OCI-LY3 (cell line): Measurements from ENCODE around the gene WNT7B.

Experiments used
- H2AFZ ChIP-seq: fragments of 200-600, 300-600 bp; shearing (Covaris generic); 2 replicates; pipeline ENCODE4 v1.6.0; 2014; ENCODE audit warnings: antibody characterized with exemption, low read depth, low read length
- H3K27ac ChIP-seq: fragments of 200-600, 300-600 bp; sonication (generic); 2 replicates; pipeline ENCODE4 v1.5.1; 2014; ENCODE audit warnings: mild to moderate bottlenecking, low read length, moderate library complexity, mixed read lengths
- H3K27me3 ChIP-seq: fragments of 200-600, 300-600 bp; sonication (generic); 2 replicates; pipeline ENCODE4 v1.6.1; 2014; ENCODE audit warnings: low read depth, low read length, mixed read lengths
- H3K36me3 ChIP-seq: fragments of 200-600, 300-600 bp; sonication (generic); replicated peaks from 2 replicates; pipeline ENCODE3; 2014; ENCODE audit warnings: low read depth, low read length, mixed read lengths
- H3K4me1 ChIP-seq: fragments of 300-600, 200-600 bp; sonication (generic); 2 replicates; pipeline ENCODE4 v1.6.1; 2014; ENCODE audit warnings: low read length, mixed read lengths
- H3K4me2 ChIP-seq: fragments of 200-600, 300-600 bp; sonication (generic); 2 replicates; pipeline ENCODE4 v1.6.1; 2014; ENCODE audit warnings: low read length, mixed read lengths
- H3K4me3 ChIP-seq: fragments of 300-600, 200-600 bp; sonication (generic); 2 replicates; pipeline ENCODE4 v1.5.1; 2014; ENCODE audit warnings: antibody characterized with exemption, mild to moderate bottlenecking, low read length, moderate library complexity
- H3K79me2 ChIP-seq: fragments of 300-600, 200-600 bp; shearing (Covaris generic); 2 replicates; pipeline ENCODE4 v1.6.1; 2014; ENCODE audit warnings: mild to moderate bottlenecking, low read length, mixed read lengths
- H3K9ac ChIP-seq: fragments of 300-600, 200-600 bp; shearing (Covaris generic); 2 replicates; pipeline ENCODE4 v1.6.0; 2014; ENCODE audit warnings: mild to moderate bottlenecking, low read length, moderate library complexity
- H3K9me3 ChIP-seq: fragments of 200-600, 300-600 bp; shearing (Covaris generic); 2 replicates; pipeline ENCODE4 v1.6.1; 2014; ENCODE audit warnings: low read length, mixed read lengths; ENCODE audit not compliant: insufficient read depth
- H4K20me1 ChIP-seq: fragments of 200-600, 300-600 bp; sonication (generic); 2 replicates; pipeline ENCODE4 v1.6.1; 2016; ENCODE audit warnings: low read length, mixed read lengths; ENCODE audit not compliant: insufficient read depth
- EZH2phosphoT487 ChIP-seq: fragments of 200-600 bp; shearing (Covaris generic); IDR thresholded peaks from 2 replicates; pipeline ENCODE4 v1.6.1; 2018; ENCODE audit warnings: antibody characterized with exemption, mixed run types, low read depth
- TF ChIP-seq, protein P1 (sequence below): fragments of 200-600, 300-600 bp; sonication (generic); IDR thresholded peaks from 2 replicates; pipeline ENCODE4 v1.5.1; 2014; ENCODE audit warnings: antibody characterized with exemption, low read length, low read depth

Gene WNT7B

GRCh38 chr22:46012881-46013281 is 35.9 kb upstream of the WNT7B start:
- H3K4me3 ChIP-seq, result peak overlapping the region; percentile 77
- H3K4me1 ChIP-seq, result peaks cover 5% of the 10 kb centered on the region; the same call in 1 of the 2 replicates
- H3K27me3 ChIP-seq, result no peaks in the 10 kb centered on the region
- peak overlapping the region; percentile 83 for H3K4me2 ChIP-seq
- no peaks in the 10 kb centered on the region for H4K20me1 ChIP-seq
- peak overlapping the region; percentile 74 for H3K9ac ChIP-seq
- no peaks in the 10 kb centered on the region for H3K9me3 ChIP-seq
- H3K36me3 ChIP-seq, result no peaks in the 10 kb centered on the region
- peak overlapping the region; percentile 36 for H3K27ac ChIP-seq
- H2AFZ ChIP-seq, result 0 out of 2 replicates have a peak overlapping the region, but pooled peaks have one; percentile 19
- no peaks in the 10 kb centered on the region for H3K79me2 ChIP-seq
- TF ChIP-seq, protein P1, sequence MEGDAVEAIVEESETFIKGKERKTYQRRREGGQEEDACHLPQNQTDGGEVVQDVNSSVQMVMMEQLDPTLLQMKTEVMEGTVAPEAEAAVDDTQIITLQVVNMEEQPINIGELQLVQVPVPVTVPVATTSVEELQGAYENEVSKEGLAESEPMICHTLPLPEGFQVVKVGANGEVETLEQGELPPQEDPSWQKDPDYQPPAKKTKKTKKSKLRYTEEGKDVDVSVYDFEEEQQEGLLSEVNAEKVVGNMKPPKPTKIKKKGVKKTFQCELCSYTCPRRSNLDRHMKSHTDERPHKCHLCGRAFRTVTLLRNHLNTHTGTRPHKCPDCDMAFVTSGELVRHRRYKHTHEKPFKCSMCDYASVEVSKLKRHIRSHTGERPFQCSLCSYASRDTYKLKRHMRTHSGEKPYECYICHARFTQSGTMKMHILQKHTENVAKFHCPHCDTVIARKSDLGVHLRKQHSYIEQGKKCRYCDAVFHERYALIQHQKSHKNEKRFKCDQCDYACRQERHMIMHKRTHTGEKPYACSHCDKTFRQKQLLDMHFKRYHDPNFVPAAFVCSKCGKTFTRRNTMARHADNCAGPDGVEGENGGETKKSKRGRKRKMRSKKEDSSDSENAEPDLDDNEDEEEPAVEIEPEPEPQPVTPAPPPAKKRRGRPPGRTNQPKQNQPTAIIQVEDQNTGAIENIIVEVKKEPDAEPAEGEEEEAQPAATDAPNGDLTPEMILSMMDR, result no peak
- TF ChIP-seq EZH2phosphoT487, result no peak

- TF ChIP-seq, protein P1, result no peak
- no peak for TF ChIP-seq EZH2phosphoT487
- no peak overlapping the region for H3K4me3 ChIP-seq
These were observed 35.4 kb upstream of the WNT7B start for GRCh38 chr22:46012182-46012880.

GRCh38 chr22:46011627-46012181 is 34.7 kb upstream of the WNT7B start:
- H3K4me3 ChIP-seq, result no peak overlapping the region
- no peaks in the 10 kb centered on the region for H3K36me3 ChIP-seq
- TF ChIP-seq, protein P1, result no peak
- peaks cover 13% of the 10 kb centered on the region for H3K4me1 ChIP-seq
- no peaks in the 10 kb centered on the region for H4K20me1 ChIP-seq
- no peaks in the 10 kb centered on the region for H3K27me3 ChIP-seq
- H3K9me3 ChIP-seq, result no peaks in the 10 kb centered on the region
- H2AFZ ChIP-seq, result no peak overlapping the region
- no peak overlapping the region for H3K4me2 ChIP-seq
- no peak overlapping the region for H3K27ac ChIP-seq
- no peaks in the 10 kb centered on the region for H3K79me2 ChIP-seq
- no peak overlapping the region for H3K9ac ChIP-seq

More at GRCh38 chr22:46012182-46012880, 35.4 kb upstream of the WNT7B start:
- H3K27me3 ChIP-seq, result no peaks in the 10 kb centered on the region
- no peak overlapping the region for H2AFZ ChIP-seq
- H3K9me3 ChIP-seq, result no peaks in the 10 kb centered on the region
- no peaks in the 10 kb centered on the region for H3K79me2 ChIP-seq
- H3K36me3 ChIP-seq, result no peaks in the 10 kb centered on the region
- H3K9ac ChIP-seq, result no peak overlapping the region
- H3K27ac ChIP-seq, result no peak overlapping the region
- peaks cover 7% of the 10 kb centered on the region for H3K4me1 ChIP-seq
- H3K4me2 ChIP-seq, result no peak overlapping the region
- no peaks in the 10 kb centered on the region for H4K20me1 ChIP-seq

DNA sequence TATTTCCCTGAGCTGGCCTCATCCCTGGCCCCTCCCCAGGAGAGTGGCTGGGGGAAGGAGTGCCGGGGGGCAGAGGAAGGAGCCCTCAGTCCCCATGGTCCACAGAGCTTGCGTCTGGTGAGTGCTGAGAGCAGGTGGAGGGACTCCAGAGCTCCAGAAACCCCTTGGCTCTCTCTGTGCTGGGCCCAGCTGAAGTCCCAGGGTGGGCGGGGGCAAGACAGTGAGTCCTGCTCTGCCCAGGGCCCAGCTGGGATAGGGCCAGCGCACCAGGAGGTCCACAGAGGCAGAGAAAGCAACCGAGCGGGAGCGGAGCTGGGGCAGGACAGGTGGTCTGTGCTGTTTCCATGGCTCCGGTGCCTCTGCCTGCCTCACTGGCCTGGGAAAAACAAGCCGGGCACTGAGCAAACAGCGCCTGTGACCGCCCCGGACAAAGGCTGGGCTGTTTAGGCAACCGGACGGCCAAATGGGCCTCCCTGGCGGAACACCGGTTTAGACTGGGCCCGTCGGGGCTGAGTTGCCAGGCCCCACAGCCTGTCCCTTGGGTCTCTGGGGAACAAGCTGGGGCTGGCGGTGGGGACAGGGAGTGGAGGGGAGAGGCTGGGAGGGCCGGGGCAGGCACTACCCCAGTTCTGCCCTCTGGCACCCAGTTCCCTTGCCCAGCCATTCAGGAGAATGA is 34.1 kb upstream of the WNT7B start:
- Histone ChIP-seq H2AFZ (no peak overlapping the region), H3K36me3 (no peaks in the 10 kb centered on the region), H4K20me1 (no peaks in the 10 kb centered on the region), H3K27ac (no peak overlapping the region), H3K4me1 (peaks cover 19% of the 10 kb centered on the region), H3K79me2 (no peaks in the 10 kb centered on the region), H3K9ac (no peak overlapping the region), H3K27me3 (no peaks in the 10 kb centered on the region), H3K4me2 (no peak overlapping the region), H3K4me3 (no peak overlapping the region), H3K9me3 (no peaks in the 10 kb centered on the region)
- TF ChIP-seq EZH2phosphoT487, result no peak
- TF ChIP-seq, protein P1, result no peak
